ENCODE data around the gene TSSC4. TPM values are rescaled to one million over a fixed set of nuclear protein-coding genes. Genes with fewer than 3 reads are reported as not detected.
A peak's percentile ranks its signal among the peaks of the same experiment; 100 is the strongest.

The TSSC4 gene
- total RNA-seq, 1 donor from 2014 or later = 59.7 TPM

DNA sequence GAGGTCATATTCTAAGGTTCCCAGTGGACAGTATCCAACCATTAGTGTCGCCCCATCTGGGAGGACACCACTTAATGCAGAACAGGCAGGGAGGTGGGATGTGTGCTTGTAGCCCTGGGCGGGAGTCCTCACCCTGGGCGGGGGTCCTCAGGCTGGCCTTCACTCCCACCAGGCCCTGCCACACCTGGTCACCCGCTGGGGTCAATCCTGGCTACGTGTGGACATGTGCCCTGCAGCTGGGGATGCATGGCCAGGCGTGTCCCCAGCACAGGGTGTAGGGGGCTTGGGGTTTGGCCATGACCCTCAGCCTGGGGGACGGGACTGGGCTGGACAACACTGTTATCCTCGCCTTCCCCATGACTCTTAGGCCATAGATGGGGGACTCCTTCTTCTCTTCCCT is 25.0 kb downstream of the TSSC4 start:
- H3K9me3 Mint-ChIP-seq = no peaks in the 10 kb centered on the region
- peaks cover 1% of the 10 kb centered on the region for H3K4me1 Mint-ChIP-seq
- TF ChIP-seq CTCF (IDR thresholded peaks at IDR 0.05) = no peak
- POLR2A ChIA-PET = no interaction called here
- DNase-seq = no peak
- no peak for ATAC-seq (ENCODE audit: low read depth)
- no peak overlapping the region for H3K27ac Mint-ChIP-seq
- CTCF ChIA-PET = interaction anchor here (1.0 to 5.5 kb wide), 6 partner anchors 103 to 467 kb away, joined by 3 to 102 read pairs (median 5); no protein-coding TSS in a partner anchor
- no peaks in the 10 kb centered on the region for H3K27me3 Mint-ChIP-seq
- H3K36me3 Mint-ChIP-seq (ENCODE audit: low read depth) = no peaks in the 10 kb centered on the region
- H3K4me3 Mint-ChIP-seq = no peak overlapping the region
- intact Hi-C loops (cut with micrococcal nuclease) = no loop called here

GRCh38 chr11:2426221-2426620 is 25.7 kb downstream of the TSSC4 start:
- ATAC-seq (ENCODE audit: low read depth) = no peak
- CTCF ChIA-PET = interaction anchor here (1.0 to 5.5 kb wide), 5 partner anchors 102 to 466 kb away, joined by 3 to 102 read pairs (median 5); no protein-coding TSS in a partner anchor
- no peaks in the 10 kb centered on the region for H3K36me3 Mint-ChIP-seq (ENCODE audit: low read depth)

GRCh38 chr11:2426826-2427521 is 26.4 kb downstream of the TSSC4 start:
- Mint-ChIP-seq H3K4me1 (no peaks in the 10 kb centered on the region), H3K9me3 (no peaks in the 10 kb centered on the region), H3K27me3 (no peaks in the 10 kb centered on the region), H3K27ac (no peak overlapping the region), H3K4me3 (no peak overlapping the region), H3K36me3 (ENCODE audit: low read depth) (no peaks in the 10 kb centered on the region)
- ChIA-PET POLR2A (no interaction called here), CTCF (interaction anchor here (0.6 to 5.5 kb wide), 8 partner anchors 27 to 765 kb away, joined by 3 to 102 read pairs (median 4); no protein-coding TSS in a partner anchor)
- DNase-seq = no peak
- ATAC-seq (ENCODE audit: low read depth) = no peak
- TF ChIP-seq CTCF (IDR thresholded peaks at IDR 0.05) = no peak
- intact Hi-C loops (cut with micrococcal nuclease) = no loop called here

More at GRCh38 chr11:2426221-2426620, 25.7 kb downstream of the TSSC4 start:
- Mint-ChIP-seq H3K27ac (no peak overlapping the region), H3K9me3 (no peaks in the 10 kb centered on the region), H3K4me3 (no peak overlapping the region), H3K27me3 (no peaks in the 10 kb centered on the region), H3K4me1 (no peaks in the 10 kb centered on the region)
- DNase-seq = no peak
- TF ChIP-seq CTCF (IDR thresholded peaks at IDR 0.05) = no peak
- POLR2A ChIA-PET = no interaction called here
- intact Hi-C loops (cut with micrococcal nuclease) = no loop called here

- no peaks in the 10 kb centered on the region for H3K27me3 Mint-ChIP-seq
- ATAC-seq (ENCODE audit: low read depth) (peak; percentile 22), DNase-seq (no peak)
- no peaks in the 10 kb centered on the region for H3K36me3 Mint-ChIP-seq (ENCODE audit: low read depth)
- no peaks in the 10 kb centered on the region for H3K9me3 Mint-ChIP-seq
- CTCF ChIA-PET = interaction anchor here (0.6 to 5.5 kb wide), 8 partner anchors 28 to 764 kb away, joined by 3 to 102 read pairs (median 3); no protein-coding TSS in a partner anchor
- POLR2A ChIA-PET = no interaction called here
- H3K4me1 Mint-ChIP-seq = no peaks in the 10 kb centered on the region
- no peak for TF ChIP-seq CTCF (IDR thresholded peaks at IDR 0.05)
- no peak overlapping the region for H3K4me3 Mint-ChIP-seq
- H3K27ac Mint-ChIP-seq = no peak overlapping the region
- intact Hi-C loops (cut with micrococcal nuclease) = loop anchor here (1.0 to 2.0 kb wide), 6 partner anchors 35 to 663 kb away; no protein-coding TSS in a partner anchor
Observed at GRCh38 chr11:2427721-2428321, 27.3 kb downstream of the TSSC4 start.

DNA sequence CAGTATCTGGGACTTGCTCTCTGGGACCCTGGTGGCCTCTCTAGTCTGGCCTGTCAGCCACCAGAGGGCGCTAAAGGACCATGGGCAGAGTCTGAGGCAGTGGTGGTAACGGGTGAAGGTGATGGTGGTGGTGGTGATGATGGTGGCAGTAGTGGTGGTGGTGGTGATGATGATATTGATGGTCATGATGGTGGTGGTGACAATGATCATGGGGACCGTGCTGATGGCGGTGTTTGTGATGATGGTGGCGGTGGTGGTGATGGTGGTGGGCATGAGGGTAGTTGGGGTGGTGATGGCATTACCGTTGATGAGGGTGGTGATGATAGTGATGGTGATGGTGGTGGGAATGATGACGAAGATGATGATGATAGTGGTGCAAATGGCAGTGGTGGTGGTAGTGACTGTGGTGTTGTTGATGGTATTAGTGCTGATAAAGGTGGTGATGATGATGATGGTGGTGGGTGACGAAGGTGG is 27.8 kb downstream of the TSSC4 start:
- H3K4me3 Mint-ChIP-seq = no peak overlapping the region
- DNase-seq (peak; percentile 76), ATAC-seq (ENCODE audit: low read depth) (peak; percentile 97)
- no peaks in the 10 kb centered on the region for H3K27me3 Mint-ChIP-seq
- no peaks in the 10 kb centered on the region for H3K9me3 Mint-ChIP-seq
- intact Hi-C loops (cut with micrococcal nuclease) = loop anchor here (1.0 to 2.0 kb wide), 6 partner anchors 34 to 662 kb away; no protein-coding TSS in a partner anchor
- ChIA-PET CTCF (interaction anchor here (1.0 to 5.5 kb wide), 5 partner anchors 100 to 464 kb away, joined by 3 to 102 read pairs (median 3); no protein-coding TSS in a partner anchor), POLR2A (no interaction called here)
- no peaks in the 10 kb centered on the region for H3K36me3 Mint-ChIP-seq (ENCODE audit: low read depth)
- peak; percentile 57 for TF ChIP-seq CTCF (IDR thresholded peaks at IDR 0.05)
- H3K4me1 Mint-ChIP-seq = no peaks in the 10 kb centered on the region
- H3K27ac Mint-ChIP-seq = no peak overlapping the region

Data from activated B cell treated with CpG ODN at 0.5 μM for 24 hours (primary cell).